ENCODE measurements around the gene EFHC1. TPM values are rescaled to one million over a fixed set of nuclear protein-coding genes. Genes with fewer than 3 reads are reported as not detected.

EFHC1 gene
- total and polyA plus RNA-seq, 9 donors: 12.1 to 59.5 (median 23.5) TPM

DNA sequence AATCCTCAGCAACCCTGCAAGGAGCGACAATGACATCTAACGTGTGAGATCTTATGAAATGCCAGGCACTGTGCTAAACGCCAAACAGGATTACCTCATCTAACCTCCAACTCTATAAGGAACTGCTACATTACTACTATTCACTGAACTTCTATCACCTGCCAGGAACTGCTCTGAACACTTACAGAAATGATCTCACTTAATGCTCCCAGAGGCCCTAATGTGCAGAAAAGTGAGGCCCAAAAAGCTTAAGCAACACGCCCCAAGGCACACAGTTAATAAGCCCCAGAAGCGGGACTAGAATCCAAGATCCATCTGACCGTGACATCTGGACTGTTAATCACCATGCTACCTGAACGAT, 128.2 kb downstream of the EFHC1 start:
- Histone ChIP-seq H3K4me3 (no peak overlapping the region), H3K36me3 (no peaks in the 10 kb centered on the region), H3K9me3 (no peaks in the 10 kb centered on the region), H3K27ac (no peak overlapping the region), H3K4me1 (ENCODE audit: insufficient read depth) (peaks cover 43% of the 10 kb centered on the region), H3K27me3 (no peaks in the 10 kb centered on the region)
- intact Hi-C loops (cut with DNase I): no loop called here
- TF ChIP-seq POLR2A (IDR thresholded peaks at IDR 0.05) (no peak), EP300 (IDR thresholded peaks at IDR 0.05) (no peak)
- TF ChIP-seq, protein P1, sequence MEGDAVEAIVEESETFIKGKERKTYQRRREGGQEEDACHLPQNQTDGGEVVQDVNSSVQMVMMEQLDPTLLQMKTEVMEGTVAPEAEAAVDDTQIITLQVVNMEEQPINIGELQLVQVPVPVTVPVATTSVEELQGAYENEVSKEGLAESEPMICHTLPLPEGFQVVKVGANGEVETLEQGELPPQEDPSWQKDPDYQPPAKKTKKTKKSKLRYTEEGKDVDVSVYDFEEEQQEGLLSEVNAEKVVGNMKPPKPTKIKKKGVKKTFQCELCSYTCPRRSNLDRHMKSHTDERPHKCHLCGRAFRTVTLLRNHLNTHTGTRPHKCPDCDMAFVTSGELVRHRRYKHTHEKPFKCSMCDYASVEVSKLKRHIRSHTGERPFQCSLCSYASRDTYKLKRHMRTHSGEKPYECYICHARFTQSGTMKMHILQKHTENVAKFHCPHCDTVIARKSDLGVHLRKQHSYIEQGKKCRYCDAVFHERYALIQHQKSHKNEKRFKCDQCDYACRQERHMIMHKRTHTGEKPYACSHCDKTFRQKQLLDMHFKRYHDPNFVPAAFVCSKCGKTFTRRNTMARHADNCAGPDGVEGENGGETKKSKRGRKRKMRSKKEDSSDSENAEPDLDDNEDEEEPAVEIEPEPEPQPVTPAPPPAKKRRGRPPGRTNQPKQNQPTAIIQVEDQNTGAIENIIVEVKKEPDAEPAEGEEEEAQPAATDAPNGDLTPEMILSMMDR (IDR thresholded peaks at IDR 0.05): no peak
- DNase-seq: no peak
- 89 to 92% (median 92%) methylated on average over 7 of the region's 7 CpGs for WGBS, 3 donors

DNA sequence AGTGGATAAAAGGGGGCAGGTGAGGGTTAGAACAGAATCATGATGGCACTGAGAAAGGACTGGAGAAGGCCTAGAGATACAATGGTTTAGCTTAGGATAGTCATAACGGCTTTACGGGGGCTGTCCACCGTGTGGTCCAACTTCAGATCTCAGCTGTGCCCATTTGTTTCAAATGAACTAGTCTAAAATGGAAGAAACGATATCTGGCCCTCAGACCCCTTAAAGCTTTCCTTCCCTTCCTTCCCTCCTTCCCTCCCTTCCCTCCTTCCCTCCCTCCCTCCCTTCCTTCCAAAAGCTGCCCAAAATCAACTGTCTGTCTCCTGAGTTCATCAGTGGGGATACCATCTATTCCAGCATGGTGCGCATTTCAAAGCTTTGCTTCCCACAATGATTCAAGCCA, 128.9 kb downstream of the EFHC1 start:
- Histone ChIP-seq H3K27me3 (no peaks in the 10 kb centered on the region), H3K36me3 (no peaks in the 10 kb centered on the region), H3K4me3 (no peak overlapping the region), H3K27ac (no peak overlapping the region), H3K4me1 (ENCODE audit: insufficient read depth) (peaks cover 39% of the 10 kb centered on the region), H3K9me3 (no peaks in the 10 kb centered on the region)
- no peak for DNase-seq
- intact Hi-C loops (cut with DNase I): no loop called here
- TF ChIP-seq, protein P1 (IDR thresholded peaks at IDR 0.05): no peak
- no peak for TF ChIP-seq POLR2A (IDR thresholded peaks at IDR 0.05)
- TF ChIP-seq EP300 (IDR thresholded peaks at IDR 0.05): no peak
- WGBS, 3 donors: 92% methylated on average over 5 of the region's 5 CpGs

DNA sequence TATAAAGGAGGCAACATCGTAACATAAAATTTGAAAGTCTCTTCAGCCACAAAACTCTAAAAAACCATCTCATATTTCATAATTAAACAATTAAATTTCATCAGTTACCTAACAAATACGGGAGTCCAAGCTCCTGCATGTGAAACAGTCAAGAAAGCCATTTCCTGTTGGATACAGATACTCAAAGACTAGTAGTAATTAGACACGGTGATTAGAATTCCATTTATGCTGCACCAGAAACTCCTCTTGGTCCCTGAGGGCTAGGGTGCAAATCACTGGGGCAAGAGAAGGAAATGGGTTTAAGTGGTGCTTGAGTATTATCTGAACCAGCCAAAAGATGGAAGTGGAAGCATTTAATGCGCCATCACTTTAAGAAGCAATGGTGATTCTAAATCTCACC, 129.3 kb downstream of the EFHC1 start:
- H3K9me3 ChIP-seq: no peaks in the 10 kb centered on the region
- peaks cover 35% of the 10 kb centered on the region for H3K4me1 ChIP-seq (ENCODE audit: insufficient read depth)
- no peak overlapping the region for H3K27ac ChIP-seq
- H3K4me3 ChIP-seq: no peak overlapping the region
- 62 to 89% (median 87%) methylated on average over 4 of the region's 4 CpGs for WGBS, 3 donors
- TF ChIP-seq, protein P1 (IDR thresholded peaks at IDR 0.05): no peak
- TF ChIP-seq POLR2A (IDR thresholded peaks at IDR 0.05) (no peak), EP300 (IDR thresholded peaks at IDR 0.05) (no peak)
- no peaks in the 10 kb centered on the region for H3K36me3 ChIP-seq
- no peak for DNase-seq
- intact Hi-C loops (cut with DNase I): no loop called here
- H3K27me3 ChIP-seq: no peaks in the 10 kb centered on the region

DNA sequence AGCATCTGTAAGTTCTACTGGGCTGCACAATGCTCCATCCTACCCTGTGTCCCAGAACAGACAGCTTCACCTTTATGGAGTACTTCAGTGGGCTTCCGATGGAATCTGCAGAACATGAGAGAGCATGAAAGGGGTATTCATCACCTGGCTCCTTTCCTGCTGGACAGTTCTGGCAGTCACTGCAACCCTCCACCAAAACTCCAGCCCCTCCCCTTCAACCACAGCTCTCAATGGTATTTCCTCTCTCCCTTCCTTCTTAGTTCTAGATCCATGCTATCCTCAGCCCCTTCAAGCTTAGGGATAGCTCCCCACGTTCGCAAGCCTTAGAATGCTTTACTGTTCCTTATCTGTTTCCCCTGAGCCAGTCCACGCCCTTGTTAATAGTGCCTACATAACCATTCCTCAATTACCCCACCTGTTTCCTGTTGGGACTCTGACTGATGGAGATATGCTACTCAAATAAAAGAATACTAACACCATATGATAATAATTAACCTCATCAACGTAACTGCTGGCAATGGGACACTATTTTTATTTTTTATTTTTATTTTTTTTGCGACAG, 130.0 kb downstream of the EFHC1 start:
- Histone ChIP-seq H3K27ac (no peak overlapping the region), H3K36me3 (no peaks in the 10 kb centered on the region), H3K4me3 (no peak overlapping the region), H3K4me1 (ENCODE audit: insufficient read depth) (peaks cover 35% of the 10 kb centered on the region), H3K9me3 (no peaks in the 10 kb centered on the region), H3K27me3 (no peaks in the 10 kb centered on the region)
- intact Hi-C loops (cut with DNase I): no loop called here
- TF ChIP-seq POLR2A (IDR thresholded peaks at IDR 0.05): no peak
- no peak for TF ChIP-seq EP300 (IDR thresholded peaks at IDR 0.05)
- TF ChIP-seq, protein P1 (IDR thresholded peaks at IDR 0.05): no peak
- no peak for DNase-seq
- WGBS, 3 donors: 73 to 77% (median 75%) methylated on average over 6 of the region's 6 CpGs
